ENCODE data around the gene COL15A1.
A peak's percentile ranks its signal among the peaks of the same experiment; 100 is the strongest.

Gene COL15A1

GRCh38 chr9:99108131-99108530, 164.4 kb downstream of the COL15A1 start:
- DNase-seq (ENCODE audit: low read depth), result no peak

- DNase-seq (ENCODE audit: low read depth), result peak; percentile 93
Measured at GRCh38 chr9:99109522-99109921, 165.8 kb downstream of the COL15A1 start.

DNA sequence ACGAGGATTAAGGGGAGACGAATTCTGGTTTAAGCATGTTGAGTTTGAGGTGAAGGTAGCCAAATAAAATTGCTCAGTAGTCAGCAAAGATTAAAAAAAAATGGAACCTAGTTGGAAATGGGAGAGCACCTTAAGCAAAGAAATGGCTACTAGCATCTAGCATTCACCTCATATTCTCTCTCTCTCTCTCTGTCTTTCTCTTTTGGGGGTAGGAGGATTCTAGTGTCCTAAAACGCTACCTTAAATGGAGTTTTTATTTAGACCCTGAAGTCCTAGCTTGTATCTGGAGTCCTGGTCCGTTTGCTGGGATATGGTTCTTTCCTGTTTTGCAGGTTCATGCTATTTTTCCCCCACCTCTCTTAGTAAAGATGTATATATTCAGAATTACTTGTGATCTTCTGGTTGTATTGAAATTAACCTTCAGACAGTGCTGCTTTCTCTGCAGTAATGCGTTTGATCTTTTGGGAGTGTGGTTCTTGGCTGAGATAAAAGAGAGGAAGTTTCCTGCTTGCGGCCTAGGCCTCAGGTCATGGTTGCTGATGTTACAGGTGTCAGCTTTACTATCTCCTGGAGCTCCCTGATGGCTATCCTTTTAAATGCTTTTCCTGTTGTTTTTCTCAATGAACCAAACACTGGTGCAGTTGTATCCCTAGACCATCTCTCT, 169.2 kb downstream of the COL15A1 start:
- DNase-seq (ENCODE audit: low read depth), result no peak

- DNase-seq (ENCODE audit: low read depth), result peak; percentile 31
Measured at GRCh38 chr9:99113414-99114048, 169.8 kb downstream of the COL15A1 start.

GRCh38 chr9:99114049-99114440, 170.3 kb downstream of the COL15A1 start:
- no peak for DNase-seq (ENCODE audit: low read depth)

DNA sequence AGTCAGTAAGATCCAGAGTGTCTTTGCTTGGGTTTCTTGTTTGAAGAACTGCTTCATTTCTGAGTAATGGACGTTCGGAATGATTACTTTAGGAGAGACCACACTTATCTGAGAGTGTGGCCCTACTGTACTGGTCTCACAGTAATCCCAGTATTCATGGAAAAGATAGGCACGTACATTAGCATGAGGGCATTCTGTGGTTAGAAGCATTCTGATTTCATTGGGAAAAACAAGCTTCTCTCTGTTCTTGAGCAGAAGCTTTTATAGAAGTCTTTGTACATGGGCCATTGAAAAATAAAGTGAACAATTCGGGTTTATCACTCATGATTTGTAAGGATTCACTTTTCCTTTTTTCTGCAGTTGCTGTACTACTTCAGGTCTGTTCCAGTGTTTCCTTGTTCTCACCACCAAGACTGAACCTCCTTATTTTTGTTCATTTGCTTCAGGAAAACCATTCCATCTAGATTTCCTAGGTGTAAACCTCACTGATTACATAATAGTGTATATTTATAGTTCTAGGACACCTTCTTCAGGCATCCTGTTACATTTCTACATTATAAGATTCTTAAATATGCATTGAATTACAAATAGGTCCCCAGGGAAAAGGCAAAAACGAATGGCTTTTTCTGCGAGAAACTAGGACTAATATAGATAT, 171.3 kb downstream of the COL15A1 start:
- DNase-seq (ENCODE audit: low read depth), result peak; percentile 60

DNA sequence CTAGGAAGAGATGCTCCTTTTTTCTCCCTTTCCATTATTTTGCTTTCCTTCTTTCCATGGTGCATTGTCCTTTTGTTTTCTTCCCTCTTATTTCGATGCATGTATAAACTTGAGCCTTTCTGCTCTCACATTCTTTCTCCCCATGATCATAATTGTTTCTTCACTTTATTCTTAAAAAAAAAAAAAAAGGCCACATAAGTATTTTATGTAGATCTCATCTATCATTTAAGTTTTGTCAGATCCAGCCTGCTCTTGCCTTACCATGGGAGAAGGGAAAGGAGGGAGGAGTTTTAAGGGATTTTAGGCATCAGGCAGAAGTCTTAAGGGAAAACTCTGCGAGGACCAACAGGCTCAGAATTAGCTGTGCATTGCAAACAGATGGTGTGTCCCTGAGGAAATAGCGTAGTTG, 172.3 kb downstream of the COL15A1 start:
- DNase-seq (ENCODE audit: low read depth), result peak; percentile 28

DNA sequence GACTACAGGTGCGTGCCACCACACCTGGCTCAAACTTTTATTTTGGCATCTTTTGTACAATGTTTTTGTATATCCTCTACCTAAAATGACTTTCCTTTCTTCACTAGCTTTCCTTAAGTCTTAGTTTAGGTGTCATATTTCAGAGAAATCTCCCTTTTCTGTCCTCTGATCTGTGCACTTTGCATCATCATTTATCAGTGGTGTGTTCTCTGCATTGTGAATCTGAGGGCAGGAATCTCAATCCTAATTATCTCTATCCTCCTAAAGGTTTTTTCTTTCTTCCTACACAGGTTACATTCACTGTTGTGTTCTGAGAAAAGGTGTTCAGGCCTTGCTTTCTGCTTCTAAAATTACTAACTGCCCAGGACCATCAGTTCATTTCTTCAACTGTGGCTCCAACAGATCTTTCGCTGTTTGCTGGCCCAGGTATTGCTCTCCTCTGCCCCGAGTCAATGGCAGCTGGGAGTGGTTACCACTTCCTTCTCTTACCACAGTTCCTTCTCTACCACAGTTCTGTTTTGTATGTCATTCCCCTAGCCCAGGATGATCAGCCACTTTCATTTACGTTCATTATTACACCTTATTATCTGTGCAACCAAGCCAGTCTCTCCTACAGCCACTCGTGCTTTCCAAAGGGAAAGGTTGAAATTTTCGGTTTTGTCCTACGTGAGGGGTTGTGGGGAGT, 175.2 kb downstream of the COL15A1 start:
- DNase-seq (ENCODE audit: low read depth), result no peak

DNA sequence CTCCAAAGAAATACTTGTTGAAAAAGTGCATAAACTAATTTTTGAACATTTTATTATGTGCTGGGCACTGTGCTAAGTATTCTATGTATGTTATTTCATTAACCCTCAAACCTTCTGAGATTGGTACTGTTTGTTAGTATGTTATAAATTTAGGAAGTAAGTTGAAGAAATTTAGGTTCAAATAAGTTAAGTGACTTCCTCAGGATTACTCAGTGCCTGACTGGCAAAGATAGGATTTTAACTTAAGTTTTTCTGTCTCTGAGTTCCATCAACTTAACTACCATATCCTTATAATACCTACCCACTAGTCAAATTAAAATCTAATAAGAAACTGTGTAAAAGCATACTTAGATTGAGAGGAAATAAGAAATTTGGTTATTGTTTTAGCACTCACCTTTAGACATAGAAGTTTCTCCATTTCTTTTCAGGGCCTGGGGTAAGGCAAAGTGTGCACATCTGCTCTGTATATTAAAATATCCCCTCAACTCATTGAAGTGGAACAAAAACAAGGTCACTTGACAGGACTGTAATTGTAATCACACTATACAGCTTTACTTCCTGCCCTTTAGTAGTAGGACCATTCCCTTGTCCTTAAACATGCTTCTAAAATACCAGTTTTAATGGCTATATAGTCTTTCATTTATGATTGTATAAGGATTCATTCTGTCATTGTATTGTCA, 176.4 kb downstream of the COL15A1 start:
- DNase-seq (ENCODE audit: low read depth), result no peak
